ENCODE measurements around the gene REC8.

REC8 gene

DNA sequence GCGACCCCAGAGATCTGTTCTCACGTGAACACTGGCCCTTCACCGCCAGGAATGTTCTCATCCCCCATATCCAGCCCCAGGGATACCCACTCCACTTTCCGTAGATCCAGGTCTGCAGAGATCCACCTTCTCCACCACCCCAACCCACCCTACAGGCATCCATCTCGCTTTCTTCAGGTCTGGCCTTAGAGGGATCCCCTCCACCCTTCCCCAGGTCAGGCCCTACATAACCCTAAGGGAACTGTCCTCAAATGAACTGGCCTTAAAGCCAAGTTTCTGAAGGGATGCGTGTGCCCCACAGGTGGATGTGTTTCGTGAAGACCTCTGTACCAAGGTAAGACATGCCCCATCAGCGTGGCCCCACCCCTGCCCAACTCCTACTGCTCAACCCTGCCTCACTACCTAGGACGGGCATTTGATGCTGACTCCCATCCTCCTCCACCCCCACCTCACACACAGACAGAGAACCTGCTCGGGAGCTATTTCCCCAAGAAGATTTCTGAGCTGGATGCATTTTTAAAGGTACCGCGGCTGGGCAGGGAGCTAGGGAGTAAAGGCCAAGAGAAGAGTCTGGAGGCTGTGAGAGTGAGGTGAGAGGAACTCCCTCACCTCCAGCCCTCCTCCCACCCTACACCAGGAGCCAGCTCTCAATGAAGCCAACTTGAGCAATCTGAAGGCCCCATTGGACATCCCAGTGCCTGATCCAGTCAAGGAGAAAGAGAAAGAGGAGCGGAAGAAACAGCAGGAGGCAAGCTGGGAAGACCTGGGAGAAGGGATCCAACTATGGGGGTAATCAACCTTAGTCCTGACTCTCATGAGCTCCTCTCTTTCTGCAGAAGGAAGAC is 35.0 kb upstream of the REC8 start:
- H3K4me1 ChIP-seq (ENCODE audit: insufficient read depth, low read length), result peaks cover 50% of the 10 kb centered on the region
- no peaks in the 10 kb centered on the region for H3K9me3 ChIP-seq (ENCODE audit: insufficient read depth, low read length, severe bottlenecking)
- ATAC-seq (ENCODE audit: insufficient read depth, low read depth), result no peak
- peak overlapping the region; percentile 100 for H3K9ac ChIP-seq (ENCODE audit: low read depth, low read length)
- H3K79me2 ChIP-seq (ENCODE audit: insufficient read depth, low read length), result peaks cover 53% of the 10 kb centered on the region
- H4K20me1 ChIP-seq (ENCODE audit: insufficient read depth, low read length), result peaks cover 32% of the 10 kb centered on the region; the same call in 1 of the 2 replicates
- H3K27ac ChIP-seq (ENCODE audit: low read length), result peak overlapping the region; percentile 93
- no peak for TF ChIP-seq EZH2 (IDR thresholded peaks at IDR 0.05; ENCODE audit: borderline replicate concordance, low read depth, low read length, severe bottlenecking)
- TF ChIP-seq, protein P1, sequence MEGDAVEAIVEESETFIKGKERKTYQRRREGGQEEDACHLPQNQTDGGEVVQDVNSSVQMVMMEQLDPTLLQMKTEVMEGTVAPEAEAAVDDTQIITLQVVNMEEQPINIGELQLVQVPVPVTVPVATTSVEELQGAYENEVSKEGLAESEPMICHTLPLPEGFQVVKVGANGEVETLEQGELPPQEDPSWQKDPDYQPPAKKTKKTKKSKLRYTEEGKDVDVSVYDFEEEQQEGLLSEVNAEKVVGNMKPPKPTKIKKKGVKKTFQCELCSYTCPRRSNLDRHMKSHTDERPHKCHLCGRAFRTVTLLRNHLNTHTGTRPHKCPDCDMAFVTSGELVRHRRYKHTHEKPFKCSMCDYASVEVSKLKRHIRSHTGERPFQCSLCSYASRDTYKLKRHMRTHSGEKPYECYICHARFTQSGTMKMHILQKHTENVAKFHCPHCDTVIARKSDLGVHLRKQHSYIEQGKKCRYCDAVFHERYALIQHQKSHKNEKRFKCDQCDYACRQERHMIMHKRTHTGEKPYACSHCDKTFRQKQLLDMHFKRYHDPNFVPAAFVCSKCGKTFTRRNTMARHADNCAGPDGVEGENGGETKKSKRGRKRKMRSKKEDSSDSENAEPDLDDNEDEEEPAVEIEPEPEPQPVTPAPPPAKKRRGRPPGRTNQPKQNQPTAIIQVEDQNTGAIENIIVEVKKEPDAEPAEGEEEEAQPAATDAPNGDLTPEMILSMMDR (IDR thresholded peaks at IDR 0.05; ENCODE audit: borderline replicate concordance, extremely low read depth, low read length, poor library complexity, severe bottlenecking), result no peak
- no peaks in the 10 kb centered on the region for H3K27me3 ChIP-seq (ENCODE audit: insufficient read depth, low read length, poor library complexity)
- peak overlapping the region; percentile 95 to 98 for H3K4me3 ChIP-seq (ENCODE audit: low read depth in 1 of 2, low read length in 2 of 2)
- peaks cover 36% of the 10 kb centered on the region for H3K36me3 ChIP-seq (ENCODE audit: insufficient read depth, low read length)
- peak overlapping the region; percentile 74 for H3K4me2 ChIP-seq (ENCODE audit: insufficient read depth, low read length)
- no peak for DNase-seq
- peak overlapping the region; percentile 92; the same call in 1 of the 2 replicates for H2AFZ ChIP-seq (ENCODE audit: low read depth, low read length)

- Histone ChIP-seq H3K4me3 (ENCODE audit: low read depth in 1 of 2, low read length in 2 of 2) (peak overlapping the region in 1 of 2 experiments; percentile 95; a peak in 2 of 4 replicates), H3K27ac (ENCODE audit: low read length) (peak overlapping the region; percentile 93)
- TF ChIP-seq EZH2 (IDR thresholded peaks at IDR 0.05; ENCODE audit: borderline replicate concordance, low read depth, low read length, severe bottlenecking), result no peak
- TF ChIP-seq, protein P1 (IDR thresholded peaks at IDR 0.05; ENCODE audit: borderline replicate concordance, extremely low read depth, low read length, poor library complexity, severe bottlenecking), result no peak
Observed at GRCh38 chr14:24137529-24138395, 34.1 kb upstream of the REC8 start.

DNA sequence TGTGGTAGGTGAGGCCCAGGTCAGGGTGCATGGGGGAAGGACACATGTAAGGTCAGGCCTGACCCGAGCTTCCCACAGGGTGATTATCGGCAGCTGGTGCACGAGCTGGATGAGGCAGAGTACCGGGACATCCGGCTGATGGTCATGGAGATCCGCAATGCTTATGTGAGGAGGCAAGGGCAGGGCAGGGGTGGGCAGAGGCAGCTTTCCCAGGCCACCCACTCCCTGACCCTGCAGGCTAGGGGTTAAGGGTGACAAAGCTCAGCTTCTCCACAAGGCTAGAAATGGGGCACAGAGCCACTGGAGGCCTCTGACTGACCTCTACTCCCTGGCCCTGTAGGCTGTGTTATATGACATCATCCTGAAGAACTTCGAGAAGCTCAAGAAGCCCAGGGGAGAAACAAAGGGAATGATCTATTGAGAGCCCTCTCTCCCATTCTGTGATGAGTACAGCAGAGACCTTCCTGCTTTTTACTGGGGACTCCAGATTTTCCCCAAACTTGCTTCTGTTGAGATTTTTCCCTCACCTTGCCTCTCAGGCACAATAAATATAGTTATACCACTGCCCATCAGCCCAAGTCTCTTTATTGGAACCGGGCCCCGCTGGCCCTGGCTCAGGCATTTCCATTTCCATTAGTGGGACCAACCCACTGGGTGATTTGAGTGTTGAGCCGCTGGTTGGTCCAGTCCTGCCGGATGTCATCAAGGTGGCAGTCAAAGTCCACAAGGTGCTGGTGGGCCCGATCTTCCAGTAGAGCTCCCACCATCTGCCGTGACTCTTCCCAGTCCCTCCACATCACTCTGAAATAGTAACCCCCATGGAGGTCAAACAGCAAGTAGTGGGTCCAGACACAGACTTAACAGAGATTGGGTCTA is 33.2 kb upstream of the REC8 start:
- DNase-seq (no peak), ATAC-seq (ENCODE audit: insufficient read depth, low read depth) (no peak)
- TF ChIP-seq, protein P1 (IDR thresholded peaks at IDR 0.05; ENCODE audit: borderline replicate concordance, extremely low read depth, low read length, poor library complexity, severe bottlenecking), result no peak
- no peak for TF ChIP-seq EZH2 (IDR thresholded peaks at IDR 0.05; ENCODE audit: borderline replicate concordance, low read depth, low read length, severe bottlenecking)
- H4K20me1 ChIP-seq (ENCODE audit: insufficient read depth, low read length), result peaks cover 32% of the 10 kb centered on the region; the same call in 1 of the 2 replicates
- peak overlapping the region; percentile 74; the same call in 1 of the 2 replicates for H3K4me2 ChIP-seq (ENCODE audit: insufficient read depth, low read length)
- H3K4me3 ChIP-seq (ENCODE audit: low read depth in 1 of 2, low read length in 2 of 2), result peak overlapping the region in 1 of 2 experiments; percentile 95; a peak in 2 of 4 replicates
- H2AFZ ChIP-seq (ENCODE audit: low read depth, low read length), result no peak overlapping the region
- H3K4me1 ChIP-seq (ENCODE audit: insufficient read depth, low read length), result peaks cover 67% of the 10 kb centered on the region
- no peaks in the 10 kb centered on the region for H3K27me3 ChIP-seq (ENCODE audit: insufficient read depth, low read length, poor library complexity)
- H3K27ac ChIP-seq (ENCODE audit: low read length), result no peak overlapping the region
- no peaks in the 10 kb centered on the region for H3K9me3 ChIP-seq (ENCODE audit: insufficient read depth, low read length, severe bottlenecking)
- H3K36me3 ChIP-seq (ENCODE audit: insufficient read depth, low read length), result peaks cover 44% of the 10 kb centered on the region
- H3K79me2 ChIP-seq (ENCODE audit: insufficient read depth, low read length), result peaks cover 54% of the 10 kb centered on the region
- peak overlapping the region; percentile 10; the same call in 1 of the 2 replicates for H3K9ac ChIP-seq (ENCODE audit: low read depth, low read length)

More at GRCh38 chr14:24137529-24138395, 34.1 kb upstream of the REC8 start:
- Histone ChIP-seq H3K27me3 (ENCODE audit: insufficient read depth, low read length, poor library complexity) (no peaks in the 10 kb centered on the region), H3K36me3 (ENCODE audit: insufficient read depth, low read length) (peaks cover 37% of the 10 kb centered on the region), H3K79me2 (ENCODE audit: insufficient read depth, low read length) (peaks cover 53% of the 10 kb centered on the region), H3K9ac (ENCODE audit: low read depth, low read length) (peak overlapping the region; percentile 100; the same call in 1 of the 2 replicates), H2AFZ (ENCODE audit: low read depth, low read length) (no peak overlapping the region), H3K9me3 (ENCODE audit: insufficient read depth, low read length, severe bottlenecking) (no peaks in the 10 kb centered on the region), H4K20me1 (ENCODE audit: insufficient read depth, low read length) (peaks cover 32% of the 10 kb centered on the region; the same call in 1 of the 2 replicates), H3K4me1 (ENCODE audit: insufficient read depth, low read length) (peaks cover 59% of the 10 kb centered on the region), H3K4me2 (ENCODE audit: insufficient read depth, low read length) (peak overlapping the region; percentile 74)
- ATAC-seq (ENCODE audit: insufficient read depth, low read depth) (no peak), DNase-seq (no peak)

Measured in DND-41 (cell line).